ENCODE results near the gene RIN3.

DNA sequence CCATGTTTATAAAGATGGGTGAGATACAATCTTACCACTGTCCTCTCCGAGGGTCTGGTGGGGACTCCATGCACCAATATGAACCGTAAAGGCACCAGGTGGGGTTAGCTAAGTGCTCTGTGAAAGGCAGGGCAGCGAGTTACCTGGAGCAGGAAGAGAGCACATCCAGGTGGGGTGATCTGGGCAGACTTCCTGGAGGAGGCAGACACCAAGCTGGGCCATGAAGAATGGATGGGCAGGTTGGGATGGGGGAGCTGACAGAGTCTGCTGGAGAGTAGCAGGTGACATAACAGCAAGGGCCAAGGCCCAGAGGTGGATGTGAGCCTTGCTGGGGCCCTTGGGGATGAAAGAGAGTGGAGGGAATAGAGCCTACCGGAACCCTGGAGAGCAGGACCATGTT is 45.9 kb downstream of the RIN3 start:
- no peak for TF ChIP-seq CHD1 (IDR thresholded peaks at IDR 0.05; ENCODE audit: low read depth, low read length)
- no peak for TF ChIP-seq CTCF (conservative IDR thresholded peaks at IDR 0.05; ENCODE audit: low read depth, low read length)
- no peak for TF ChIP-seq POLR2A (IDR thresholded peaks at IDR 0.05; ENCODE audit: low read depth, low read length)
- TF ChIP-seq RFX5 (IDR thresholded peaks at IDR 0.05; ENCODE audit: low read depth, low read length) = no peak
- TF ChIP-seq MAZ (IDR thresholded peaks at IDR 0.05; ENCODE audit: borderline replicate concordance, low read depth, low read length) = no peak
- no peak for TF ChIP-seq RAD21 (IDR thresholded peaks at IDR 0.05; ENCODE audit: low read length)
